ENCODE results near the gene OBP2A.
"Not testable (repeated sequence)": the region's sequence is repeated elsewhere in the genome, so short reads cannot be mapped to it uniquely, and the experiment has no call there.

OBP2A gene

GRCh38 chr9:135526089-135526729 lies 19.7 kb upstream of the OBP2A start:
- DNase-seq (ENCODE audit: low read depth in 3 of 3): no peak

GRCh38 chr9:135526730-135527571 lies 19.0 kb upstream of the OBP2A start:
- no peak for DNase-seq (ENCODE audit: low read depth in 3 of 3)

GRCh38 chr9:135528842-135529435 lies 17.0 kb upstream of the OBP2A start:
- DNase-seq (ENCODE audit: low read depth in 3 of 3): not testable (repeated sequence)

GRCh38 chr9:135530146-135530545 lies 15.8 kb upstream of the OBP2A start:
- DNase-seq (ENCODE audit: low read depth in 3 of 3): no peak

GRCh38 chr9:135531096-135531495 lies 14.8 kb upstream of the OBP2A start:
- DNase-seq (ENCODE audit: low read depth in 3 of 3): no peak

- no peak for DNase-seq (ENCODE audit: low read depth in 3 of 3)
Measured at GRCh38 chr9:135533113-135533512, 12.8 kb upstream of the OBP2A start.

GRCh38 chr9:135533674-135534073 lies 12.3 kb upstream of the OBP2A start:
- DNase-seq (ENCODE audit: low read depth in 3 of 3): no peak

GRCh38 chr9:135534192-135534711 lies 11.7 kb upstream of the OBP2A start:
- DNase-seq (ENCODE audit: low read depth in 3 of 3): not testable (repeated sequence)

- not testable (repeated sequence) for DNase-seq (ENCODE audit: low read depth in 3 of 3)
Measured at GRCh38 chr9:135534826-135535225, 11.1 kb upstream of the OBP2A start.

- DNase-seq (ENCODE audit: low read depth in 3 of 3): not testable (repeated sequence)
Measured at GRCh38 chr9:135535631-135536030, 10.3 kb upstream of the OBP2A start.

- DNase-seq (ENCODE audit: low read depth in 3 of 3): no peak
Measured at GRCh38 chr9:135536216-135536615, 9.7 kb upstream of the OBP2A start.

GRCh38 chr9:135543262-135543894 lies 2.5 kb upstream of the OBP2A start:
- DNase-seq (ENCODE audit: low read depth in 3 of 3): not testable (repeated sequence)

GRCh38 chr9:135544981-135545635 lies 818 bp upstream of the OBP2A start:
- no peak for DNase-seq (ENCODE audit: low read depth in 3 of 3)

- DNase-seq (ENCODE audit: low read depth in 3 of 3): not testable (repeated sequence)
Measured at GRCh38 chr9:135546792-135547617, 1.1 kb downstream of the OBP2A start.

- no peak for DNase-seq (ENCODE audit: low read depth in 3 of 3)
Measured at GRCh38 chr9:135547756-135548736, 2.1 kb downstream of the OBP2A start.

- not testable (repeated sequence) for DNase-seq (ENCODE audit: low read depth in 3 of 3)
Measured at GRCh38 chr9:135549478-135550343, 3.8 kb downstream of the OBP2A start.

- no peak for DNase-seq (ENCODE audit: low read depth in 3 of 3)
Measured at GRCh38 chr9:135550344-135550918, 4.5 kb downstream of the OBP2A start.

- DNase-seq (ENCODE audit: low read depth in 3 of 3): no peak
Measured at GRCh38 chr9:135551031-135551430, 5.1 kb downstream of the OBP2A start.

Data from stimulated activated CD4-positive, alpha-beta T cell treated with anti-CD3 and anti-CD28 coated beads, TNF-alpha, amount 100 ng/mL, for 4 hours (primary cell).